ENCODE results near the gene NRSN2.

The NRSN2 gene

DNA sequence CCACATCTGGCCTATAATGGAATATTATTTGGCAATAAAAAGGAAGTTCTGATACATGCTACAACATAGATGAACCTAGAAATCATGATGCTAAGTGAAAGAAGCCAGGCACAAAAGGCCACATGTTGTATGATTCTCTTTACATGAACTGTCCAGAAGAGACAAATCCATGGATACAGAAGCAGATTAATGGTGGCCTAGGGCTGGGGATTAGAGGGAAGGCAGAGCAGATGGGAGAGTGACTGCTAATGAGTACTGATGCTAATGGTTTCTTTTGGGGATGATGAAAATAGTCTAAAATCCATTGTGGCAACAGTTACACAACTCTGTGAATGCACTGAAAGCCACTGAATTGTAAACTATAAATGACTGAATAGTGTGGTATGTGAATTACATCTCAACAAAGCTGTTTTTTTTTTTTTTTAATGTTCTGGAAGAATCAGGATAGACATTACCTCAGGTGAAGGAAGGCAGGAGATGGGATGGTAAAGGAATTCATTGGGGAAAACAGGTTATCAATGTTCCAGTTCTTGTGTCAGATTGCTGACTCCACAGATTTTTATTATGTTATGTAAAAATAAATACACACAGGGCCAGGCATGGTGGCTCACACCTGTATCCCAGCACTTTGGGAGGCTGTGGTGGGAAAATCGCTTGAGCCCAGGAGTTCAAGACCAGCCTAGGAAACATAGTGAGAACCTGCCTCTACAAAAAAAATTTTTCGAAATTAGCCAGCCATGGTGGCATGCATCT lies 30.4 kb upstream of the NRSN2 start:
- Histone ChIP-seq H3K4me3 (replicated peaks; ENCODE audit: low read depth, low read length) (no peak overlapping the region), H3K27me3 (replicated peaks; ENCODE audit: control insufficient read depth, insufficient read depth, low read length) (no peaks in the 10 kb centered on the region), H3K36me3 (ENCODE audit: control insufficient read depth, insufficient read depth, low read length) (no peaks in the 10 kb centered on the region; the same call in 1 of the 2 replicates)
- no peak for DNase-seq (ENCODE audit: extremely low read depth, insufficient read length)
- TF ChIP-seq, protein P1, sequence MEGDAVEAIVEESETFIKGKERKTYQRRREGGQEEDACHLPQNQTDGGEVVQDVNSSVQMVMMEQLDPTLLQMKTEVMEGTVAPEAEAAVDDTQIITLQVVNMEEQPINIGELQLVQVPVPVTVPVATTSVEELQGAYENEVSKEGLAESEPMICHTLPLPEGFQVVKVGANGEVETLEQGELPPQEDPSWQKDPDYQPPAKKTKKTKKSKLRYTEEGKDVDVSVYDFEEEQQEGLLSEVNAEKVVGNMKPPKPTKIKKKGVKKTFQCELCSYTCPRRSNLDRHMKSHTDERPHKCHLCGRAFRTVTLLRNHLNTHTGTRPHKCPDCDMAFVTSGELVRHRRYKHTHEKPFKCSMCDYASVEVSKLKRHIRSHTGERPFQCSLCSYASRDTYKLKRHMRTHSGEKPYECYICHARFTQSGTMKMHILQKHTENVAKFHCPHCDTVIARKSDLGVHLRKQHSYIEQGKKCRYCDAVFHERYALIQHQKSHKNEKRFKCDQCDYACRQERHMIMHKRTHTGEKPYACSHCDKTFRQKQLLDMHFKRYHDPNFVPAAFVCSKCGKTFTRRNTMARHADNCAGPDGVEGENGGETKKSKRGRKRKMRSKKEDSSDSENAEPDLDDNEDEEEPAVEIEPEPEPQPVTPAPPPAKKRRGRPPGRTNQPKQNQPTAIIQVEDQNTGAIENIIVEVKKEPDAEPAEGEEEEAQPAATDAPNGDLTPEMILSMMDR (IDR thresholded peaks at IDR 0.05; ENCODE audit: insufficient read depth, low read length, poor library complexity, severe bottlenecking), result no peak

DNA sequence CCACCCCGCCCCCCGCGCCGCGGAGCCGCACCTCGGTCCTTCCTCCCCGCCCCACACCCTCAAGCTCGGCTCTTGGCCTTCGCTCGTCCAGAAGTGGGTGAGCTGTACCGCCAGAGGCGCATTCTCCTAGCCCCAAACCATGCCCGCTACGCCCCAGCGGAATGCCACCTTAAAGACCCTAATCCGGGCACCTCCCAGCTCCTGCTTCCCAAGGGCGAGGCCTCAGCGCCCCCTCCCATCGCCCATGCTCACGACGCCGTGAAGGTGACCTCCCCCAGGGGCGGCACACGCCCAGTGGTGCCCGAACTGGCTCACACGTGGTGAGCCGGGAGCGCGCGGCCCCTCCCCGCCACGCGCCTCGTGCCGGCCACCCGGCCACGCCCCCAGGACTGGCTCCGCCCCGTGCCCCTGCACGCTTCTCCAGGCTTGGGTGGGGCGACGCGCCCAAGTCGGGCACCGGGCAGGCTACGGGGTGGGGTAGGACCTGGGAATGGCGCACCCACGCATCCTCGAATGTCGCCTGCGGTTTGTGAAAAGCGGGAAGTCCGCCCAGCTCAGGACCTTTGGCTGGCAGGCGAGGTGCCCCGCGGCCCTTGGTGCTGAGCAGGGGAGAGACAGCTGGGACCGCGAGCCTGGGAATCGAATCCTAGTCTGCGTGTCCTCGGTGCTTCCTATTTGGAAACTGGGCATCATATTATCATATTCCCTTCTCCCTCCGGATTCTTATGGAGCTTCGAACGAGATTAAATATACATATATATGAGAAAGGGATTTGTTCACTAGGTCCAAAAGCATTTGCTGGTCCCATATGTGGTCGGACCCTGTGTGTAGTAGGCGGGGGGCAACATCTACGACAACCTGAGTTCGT lies 22.5 kb upstream of the NRSN2 start:
- Histone ChIP-seq H3K36me3 (ENCODE audit: control insufficient read depth, insufficient read depth, low read length) (no peaks in the 10 kb centered on the region; the same call in 1 of the 2 replicates), H3K27me3 (replicated peaks; ENCODE audit: control insufficient read depth, insufficient read depth, low read length) (no peaks in the 10 kb centered on the region), H3K4me3 (replicated peaks; ENCODE audit: low read depth, low read length) (peak overlapping the region; percentile 67)
- peak; percentile 94 for DNase-seq (ENCODE audit: extremely low read depth, insufficient read length)
- TF ChIP-seq, protein P1 (IDR thresholded peaks at IDR 0.05; ENCODE audit: insufficient read depth, low read length, poor library complexity, severe bottlenecking), result peak; percentile 40

DNA sequence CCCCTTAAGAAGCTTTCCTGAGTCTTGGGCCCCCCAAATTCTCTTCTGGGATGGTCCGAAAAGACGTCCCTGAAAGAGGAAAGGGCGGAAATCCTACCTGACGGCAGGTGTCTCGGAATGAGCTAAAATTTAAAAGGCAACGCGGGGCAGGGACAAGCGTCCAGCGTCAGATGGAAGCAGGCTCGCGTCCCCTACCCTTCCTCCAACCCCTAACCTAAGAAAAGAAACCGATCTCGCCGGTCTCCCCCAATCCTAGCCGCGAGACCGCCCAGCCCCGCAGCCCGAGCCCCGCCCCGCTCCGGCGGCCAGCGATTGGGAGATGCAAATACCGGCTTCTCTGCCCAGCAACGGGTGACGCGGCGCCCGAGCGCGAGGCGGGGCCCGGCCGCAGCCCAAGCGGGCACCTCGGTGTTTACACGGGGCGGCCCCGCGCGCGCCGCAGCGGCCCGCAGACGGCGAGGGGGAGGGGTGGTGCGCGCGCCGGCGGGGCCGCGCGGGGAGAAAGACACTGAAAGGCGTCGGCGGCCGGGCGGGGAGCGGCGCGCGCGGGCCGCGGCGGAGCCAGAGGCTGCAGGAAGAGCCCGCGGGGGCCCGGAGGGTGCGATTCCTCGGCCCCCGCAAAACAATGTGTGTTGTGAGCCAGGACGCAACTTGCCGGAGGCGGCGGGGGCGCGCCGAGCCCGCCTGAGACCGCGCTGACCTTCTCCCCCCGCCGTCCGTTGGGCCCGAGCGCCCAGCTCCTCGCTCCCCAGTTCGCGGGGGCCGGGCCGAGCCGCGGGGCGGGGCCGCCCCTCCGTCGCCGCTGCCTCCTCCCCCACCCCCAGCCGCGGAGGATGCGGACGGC lies 21.6 kb upstream of the NRSN2 start, which contains the start of gene SOX12:
Gene SOX12 (plus strand): TSS at position 508 of the 844 bp plus-strand sequence. CDS start 373 bp downstream, outside the sequence.
- Histone ChIP-seq H3K36me3 (ENCODE audit: control insufficient read depth, insufficient read depth, low read length) (no peaks in the 10 kb centered on the region; the same call in 1 of the 2 replicates), H3K27me3 (replicated peaks; ENCODE audit: control insufficient read depth, insufficient read depth, low read length) (no peaks in the 10 kb centered on the region), H3K4me3 (replicated peaks; ENCODE audit: low read depth, low read length) (peak within 1 kb of the TSS; percentile 67)
- peak; percentile 96 for DNase-seq (ENCODE audit: extremely low read depth, insufficient read length)
- TF ChIP-seq, protein P1 (IDR thresholded peaks at IDR 0.05; ENCODE audit: insufficient read depth, low read length, poor library complexity, severe bottlenecking), result no peak

DNA sequence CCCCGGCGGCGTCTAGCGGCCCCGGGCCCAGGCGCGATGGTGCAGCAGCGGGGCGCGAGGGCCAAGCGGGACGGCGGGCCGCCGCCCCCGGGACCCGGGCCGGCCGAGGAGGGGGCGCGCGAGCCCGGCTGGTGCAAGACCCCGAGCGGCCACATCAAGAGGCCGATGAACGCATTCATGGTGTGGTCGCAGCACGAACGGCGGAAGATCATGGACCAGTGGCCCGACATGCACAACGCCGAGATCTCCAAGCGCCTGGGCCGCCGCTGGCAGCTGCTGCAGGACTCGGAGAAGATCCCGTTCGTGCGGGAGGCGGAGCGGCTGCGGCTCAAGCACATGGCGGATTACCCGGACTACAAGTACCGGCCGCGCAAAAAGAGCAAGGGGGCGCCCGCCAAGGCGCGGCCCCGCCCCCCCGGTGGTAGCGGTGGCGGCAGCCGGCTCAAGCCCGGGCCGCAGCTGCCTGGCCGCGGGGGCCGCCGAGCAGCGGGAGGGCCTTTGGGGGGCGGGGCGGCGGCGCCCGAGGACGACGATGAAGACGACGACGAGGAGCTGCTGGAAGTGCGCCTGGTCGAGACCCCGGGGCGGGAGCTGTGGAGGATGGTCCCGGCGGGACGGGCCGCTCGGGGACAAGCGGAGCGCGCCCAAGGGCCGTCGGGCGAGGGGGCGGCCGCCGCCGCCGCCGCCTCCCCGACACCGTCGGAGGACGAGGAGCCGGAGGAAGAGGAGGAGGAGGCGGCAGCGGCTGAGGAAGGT lies 20.8 kb upstream of the NRSN2 start:
- peak; percentile 84 for DNase-seq (ENCODE audit: extremely low read depth, insufficient read length)
- Histone ChIP-seq H3K36me3 (ENCODE audit: control insufficient read depth, insufficient read depth, low read length) (no peaks in the 10 kb centered on the region), H3K27me3 (replicated peaks; ENCODE audit: control insufficient read depth, insufficient read depth, low read length) (no peaks in the 10 kb centered on the region), H3K4me3 (replicated peaks; ENCODE audit: low read depth, low read length) (peak overlapping the region; percentile 65)
- TF ChIP-seq, protein P1 (IDR thresholded peaks at IDR 0.05; ENCODE audit: insufficient read depth, low read length, poor library complexity, severe bottlenecking), result no peak

Measured in GM06990 (cell line).